KBM-7 (cell line): Measurements from ENCODE around the gene TM9SF2.
A peak's percentile ranks its signal among the peaks of the same experiment; 100 is the strongest.

Source experiments
- DNase-seq: peaks from one replicate; pipeline ENCODE4 v3.0.0-alpha.2; 2015
- in situ Hi-C: fragments of 300-500 bp; cut with MboI; formaldehyde crosslinking; loops from 2 replicates; pipeline ENCODE4 v1.14.3; 2020; ENCODE audit warnings: low sequenced_read_pairs, low pct_unique_long_range_greater_than_20kb, mixed read lengths

Gene TM9SF2

DNA sequence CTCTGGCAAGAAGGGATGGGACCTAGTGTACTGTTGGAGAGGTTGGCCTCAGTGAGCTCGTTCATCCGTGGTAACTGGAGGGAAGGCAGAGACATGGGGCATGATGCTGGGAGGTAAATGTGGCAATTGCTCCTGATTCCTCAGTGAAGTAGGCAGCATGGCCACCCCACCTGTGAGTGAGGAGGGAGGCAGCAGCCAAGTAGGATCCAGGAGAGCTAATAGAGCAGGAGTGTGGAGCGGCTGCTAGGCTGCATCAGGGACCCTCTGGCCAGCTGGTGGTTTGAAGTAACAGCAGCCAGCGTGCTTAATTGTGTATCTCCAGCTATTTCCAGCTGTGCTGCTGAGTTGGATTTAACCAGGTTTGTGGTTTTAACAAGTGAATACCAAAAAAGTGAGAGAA, 24.7 kb downstream of the TM9SF2 start:
- DNase-seq: no peak
- in situ Hi-C loops: no loop called here

DNA sequence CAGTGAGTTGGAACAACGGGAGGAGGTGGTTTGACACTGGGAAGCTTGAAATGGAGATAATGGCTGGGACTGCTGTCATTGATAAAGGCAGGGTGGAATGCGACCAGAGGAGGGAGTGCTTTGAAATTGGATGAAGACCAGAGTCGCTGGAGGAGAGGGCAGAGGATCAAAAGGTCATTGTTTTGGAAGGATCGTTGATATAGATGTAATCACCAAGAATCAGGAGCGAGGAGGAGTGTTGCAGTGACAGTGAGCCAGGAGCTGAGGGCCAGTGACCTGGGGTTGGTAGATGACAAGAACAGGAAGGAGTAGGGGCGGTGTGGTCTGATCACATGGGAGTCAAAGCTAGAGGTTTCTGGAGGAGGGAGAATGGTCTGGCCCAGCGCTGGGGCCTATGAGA, 25.3 kb downstream of the TM9SF2 start:
- in situ Hi-C loops: no loop called here
- no peak for DNase-seq

DNA sequence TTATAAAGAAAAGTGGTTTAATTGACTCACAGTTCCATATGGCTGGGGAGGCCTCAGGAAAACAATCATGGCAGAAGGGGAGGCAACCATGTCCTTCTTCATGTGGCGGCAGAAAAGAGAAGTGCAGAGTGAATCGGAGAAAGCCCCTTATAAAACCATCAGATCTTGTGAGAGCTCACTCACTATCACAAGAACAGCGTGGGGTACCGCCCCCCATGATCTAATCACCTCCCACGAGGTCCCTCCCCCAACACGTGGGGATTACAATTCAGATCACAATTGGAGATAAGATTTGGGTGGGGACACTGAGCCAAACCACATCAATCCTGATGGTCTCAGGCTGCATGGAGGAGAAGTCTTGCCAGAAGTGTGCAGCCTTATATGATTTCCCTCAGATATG, 26.0 kb downstream of the TM9SF2 start:
- in situ Hi-C loops: no loop called here
- DNase-seq: no peak

DNA sequence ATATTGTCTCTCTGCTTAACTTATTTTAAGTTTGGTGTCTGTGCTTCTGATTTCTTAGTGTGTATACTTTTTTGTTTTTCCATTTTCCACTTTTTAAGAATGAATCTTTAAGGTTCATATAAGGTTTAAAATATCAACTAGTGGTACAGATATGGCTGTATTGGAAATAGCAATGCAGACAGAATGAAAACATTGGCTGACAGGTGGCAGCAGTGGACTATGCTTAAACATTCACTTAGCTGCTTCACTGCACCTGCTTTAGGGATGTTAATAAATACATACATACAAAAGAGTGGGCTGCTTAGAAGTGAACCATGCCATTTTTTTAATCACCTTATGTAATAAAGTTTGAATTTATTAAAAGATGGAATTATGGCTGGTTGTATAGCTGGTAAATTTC, 27.3 kb downstream of the TM9SF2 start:
- in situ Hi-C loops: no loop called here
- peak; percentile 27 for DNase-seq

DNA sequence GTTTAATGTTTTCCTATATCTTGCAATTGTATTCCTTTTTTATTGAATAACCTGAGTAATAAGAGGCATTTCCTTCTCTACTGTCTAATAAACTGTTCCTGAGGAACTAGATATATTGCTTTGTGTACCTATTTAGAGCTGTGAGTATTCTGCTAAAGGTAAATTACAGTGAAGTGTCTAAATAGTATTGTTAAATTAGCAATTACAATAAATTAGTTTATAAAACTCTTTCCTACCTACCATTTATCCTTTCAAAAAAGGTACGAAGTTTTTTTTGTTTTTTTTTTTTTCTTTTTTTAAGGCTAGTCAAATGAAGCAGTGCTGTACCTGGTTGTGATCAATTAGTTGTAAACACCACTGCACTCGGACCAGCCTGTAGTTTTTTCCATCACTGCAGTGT, 34.8 kb downstream of the TM9SF2 start:
- in situ Hi-C loops: no loop called here
- no peak for DNase-seq

DNA sequence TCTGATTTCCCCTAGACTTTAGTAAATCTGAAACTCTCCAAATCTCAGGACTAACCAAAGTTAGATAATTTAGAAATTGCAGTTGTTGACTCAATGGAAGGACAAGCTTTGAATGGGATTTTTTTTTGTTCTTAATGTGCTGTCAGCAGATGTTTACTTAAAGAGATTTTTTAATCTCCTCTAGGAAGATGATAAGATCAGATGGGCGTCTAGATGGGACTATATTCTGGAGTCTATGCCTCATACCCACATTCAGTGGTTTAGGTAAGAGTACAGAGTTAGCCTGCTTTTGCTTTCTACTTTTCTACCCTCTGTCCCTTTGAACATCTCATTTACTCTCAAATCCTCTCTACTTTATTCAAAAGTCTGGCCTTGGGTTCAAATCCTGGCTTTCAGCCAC, 39.3 kb downstream of the TM9SF2 start:
- no peak for DNase-seq
- in situ Hi-C loops: no loop called here

DNA sequence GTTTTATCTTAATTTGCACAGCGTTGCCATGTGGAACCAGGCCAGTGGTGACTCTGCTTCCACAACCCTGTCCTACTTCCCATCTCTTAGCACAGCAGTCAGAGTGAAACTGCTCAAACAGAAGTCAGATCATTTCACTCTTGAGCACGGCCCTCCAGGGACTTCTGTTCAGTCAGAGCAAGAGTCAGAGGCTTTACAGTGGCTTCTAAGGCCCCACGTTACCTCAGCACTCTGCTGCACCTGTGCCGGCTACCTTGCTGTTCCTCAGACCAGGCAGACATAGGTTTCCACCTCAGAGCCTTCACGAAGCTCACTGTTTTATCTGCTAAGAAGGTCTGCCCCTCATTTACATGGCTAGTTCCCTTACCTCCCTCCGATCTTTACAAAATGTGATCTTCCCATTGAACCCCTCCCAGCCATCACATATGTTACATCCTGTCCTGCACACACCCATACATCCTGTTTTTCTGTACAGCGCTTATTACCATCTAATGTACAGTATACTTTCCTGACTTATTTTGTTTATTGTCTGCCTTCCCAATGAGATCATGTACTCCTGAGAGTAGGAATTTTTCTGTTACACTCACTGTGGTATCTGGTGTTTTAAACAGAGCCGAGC, 41.6 kb downstream of the TM9SF2 start:
- no peak for DNase-seq
- in situ Hi-C loops: no loop called here

DNA sequence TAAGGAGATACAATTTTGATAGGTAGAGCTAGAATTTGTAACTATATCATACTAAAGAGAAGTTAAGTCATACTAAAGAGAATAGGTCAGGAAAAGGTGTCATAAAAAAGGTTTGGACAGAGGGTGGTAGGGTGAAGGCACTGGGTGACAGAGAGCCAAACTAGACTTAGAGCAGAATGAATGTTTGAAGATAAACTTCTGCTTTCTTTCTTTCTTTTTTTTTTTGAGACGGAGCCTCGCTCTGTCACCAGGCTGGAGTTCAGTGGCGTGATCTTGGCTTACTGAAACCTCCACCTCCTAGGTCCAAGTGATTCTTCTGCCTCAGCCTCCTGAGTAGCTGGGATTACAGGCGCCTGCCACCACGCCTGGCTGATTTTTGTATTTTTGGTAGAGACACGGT, 44.1 kb downstream of the TM9SF2 start:
- no peak for DNase-seq
- in situ Hi-C loops: no loop called here

DNA sequence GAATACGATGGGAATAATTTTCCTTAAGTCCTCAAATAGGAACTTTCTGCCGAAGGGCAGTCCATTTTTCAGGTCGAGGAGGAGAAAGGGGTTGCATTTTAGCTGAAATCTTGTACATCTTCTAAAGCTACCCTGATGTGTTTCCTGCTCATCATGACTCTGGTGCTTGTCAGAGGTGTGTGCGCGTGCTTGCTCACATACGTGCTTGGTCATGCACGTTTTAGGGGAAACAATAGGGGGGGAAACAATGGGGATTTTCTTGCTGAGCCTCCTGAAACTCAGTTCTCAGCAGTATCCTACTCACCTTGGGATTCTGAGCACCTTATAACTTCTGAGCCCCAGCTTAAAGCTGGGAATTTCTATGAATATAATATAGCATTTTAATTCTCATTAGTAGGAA, 44.7 kb downstream of the TM9SF2 start:
- in situ Hi-C loops: no loop called here

DNA sequence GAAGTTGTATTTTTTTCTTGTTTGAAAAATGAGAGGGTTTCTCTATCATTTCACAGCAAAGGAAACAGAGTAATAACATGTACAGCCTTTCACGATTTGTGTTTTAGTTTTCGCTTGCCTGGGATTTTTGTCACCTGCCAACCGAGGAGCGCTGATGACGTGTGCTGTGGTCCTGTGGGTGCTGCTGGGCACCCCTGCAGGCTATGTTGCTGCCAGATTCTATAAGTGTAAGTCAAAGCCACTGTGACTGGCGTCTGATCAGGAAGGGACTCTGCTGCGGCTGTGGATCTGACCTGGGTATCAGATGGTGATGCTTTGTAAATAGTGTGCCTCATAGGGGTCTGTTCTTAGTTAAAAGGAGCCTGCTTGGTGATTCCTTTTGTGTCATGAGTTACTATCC, 45.6 kb downstream of the TM9SF2 start:
- in situ Hi-C loops: no loop called here
- no peak for DNase-seq

More for the DNA sequence above, 44.7 kb downstream of the TM9SF2 start:
- no peak for DNase-seq

DNA sequence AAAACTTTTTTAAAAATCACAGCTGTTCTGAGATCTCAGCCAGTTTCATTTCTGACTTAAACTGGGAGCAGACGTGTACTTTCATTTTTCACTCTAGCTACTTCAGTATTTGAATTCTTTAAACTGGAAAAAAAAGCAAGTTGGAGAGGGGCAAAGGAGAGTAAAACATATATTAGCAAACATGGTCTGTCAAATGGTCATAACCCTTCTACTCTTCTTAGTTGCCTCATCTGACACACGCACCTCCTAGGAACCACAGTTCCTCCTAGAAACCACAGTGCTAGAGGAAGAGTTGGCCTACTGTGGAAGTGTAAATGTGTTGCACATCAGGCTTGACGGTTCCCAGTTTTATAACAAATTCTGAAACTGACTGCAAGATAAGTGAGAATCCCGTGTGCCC, 47.2 kb downstream of the TM9SF2 start:
- in situ Hi-C loops: no loop called here
- DNase-seq: peak; percentile 9

DNA sequence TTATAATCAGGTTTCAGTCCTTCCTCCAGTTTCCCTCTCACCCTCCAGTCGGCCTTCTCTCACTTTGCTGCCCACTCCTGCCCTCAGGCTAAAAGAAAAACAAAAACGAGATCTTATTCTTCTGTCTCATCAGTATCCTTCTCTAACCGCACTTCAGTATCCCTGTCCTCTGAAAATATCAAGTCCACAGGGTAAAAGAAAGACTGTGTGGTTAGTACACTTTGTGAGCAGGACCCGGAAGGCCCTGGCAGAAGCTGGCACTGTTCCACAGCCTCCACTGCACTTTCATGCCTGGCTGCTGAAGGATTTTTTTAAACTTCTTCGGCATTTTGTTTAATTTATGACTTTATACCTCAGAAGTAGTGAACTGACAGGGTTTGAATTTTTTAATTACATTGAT, 51.8 kb downstream of the TM9SF2 start:
- DNase-seq: no peak
- in situ Hi-C loops: no loop called here

DNA sequence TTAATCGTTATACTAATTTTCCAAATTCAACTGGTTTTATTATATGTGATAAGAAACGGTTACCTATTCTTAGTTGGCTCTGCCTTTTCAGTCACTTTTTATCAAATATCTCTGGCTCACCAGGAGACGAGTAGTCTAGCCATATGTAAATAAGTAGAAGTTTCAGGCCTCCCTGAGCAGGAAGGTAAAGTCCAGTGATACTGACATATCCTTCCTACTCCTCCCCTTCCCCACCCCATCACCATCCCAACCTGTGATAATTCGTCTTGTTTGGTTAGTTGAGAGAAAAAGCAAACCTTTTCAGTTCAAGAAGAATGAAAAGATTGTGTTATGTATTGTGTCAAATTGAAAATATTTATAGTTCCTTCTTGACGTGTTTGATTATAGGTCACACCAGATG, 53.9 kb downstream of the TM9SF2 start:
- in situ Hi-C loops: no loop called here
- DNase-seq: no peak

DNA sequence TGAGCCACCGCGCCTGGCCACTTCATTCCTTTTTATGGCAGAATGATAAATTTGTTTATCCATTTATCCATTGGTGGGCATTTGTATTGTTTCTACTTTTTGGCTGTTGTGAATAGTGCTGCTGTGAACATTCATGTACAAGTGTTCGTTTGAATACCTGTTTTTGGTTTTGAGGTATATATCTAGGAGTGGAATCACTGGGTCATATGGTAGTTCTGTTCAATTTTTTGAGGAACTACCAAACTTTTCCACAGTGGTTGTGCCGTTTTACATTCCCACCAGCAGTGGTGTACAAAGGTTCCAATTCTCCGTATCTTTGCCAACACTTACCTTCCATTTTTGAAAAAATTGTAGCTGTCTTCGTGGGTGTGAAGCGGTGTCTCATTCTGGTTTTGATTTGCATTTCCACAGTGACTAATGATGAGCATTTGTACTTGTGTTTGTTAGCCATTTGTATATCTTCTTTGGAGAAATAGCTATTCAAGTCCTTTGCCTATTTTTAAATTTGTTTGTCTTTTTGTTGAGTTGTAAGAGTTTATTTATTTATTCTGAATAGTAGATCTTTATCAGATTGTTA, 55.7 kb downstream of the TM9SF2 start:
- in situ Hi-C loops: no loop called here

DNA sequence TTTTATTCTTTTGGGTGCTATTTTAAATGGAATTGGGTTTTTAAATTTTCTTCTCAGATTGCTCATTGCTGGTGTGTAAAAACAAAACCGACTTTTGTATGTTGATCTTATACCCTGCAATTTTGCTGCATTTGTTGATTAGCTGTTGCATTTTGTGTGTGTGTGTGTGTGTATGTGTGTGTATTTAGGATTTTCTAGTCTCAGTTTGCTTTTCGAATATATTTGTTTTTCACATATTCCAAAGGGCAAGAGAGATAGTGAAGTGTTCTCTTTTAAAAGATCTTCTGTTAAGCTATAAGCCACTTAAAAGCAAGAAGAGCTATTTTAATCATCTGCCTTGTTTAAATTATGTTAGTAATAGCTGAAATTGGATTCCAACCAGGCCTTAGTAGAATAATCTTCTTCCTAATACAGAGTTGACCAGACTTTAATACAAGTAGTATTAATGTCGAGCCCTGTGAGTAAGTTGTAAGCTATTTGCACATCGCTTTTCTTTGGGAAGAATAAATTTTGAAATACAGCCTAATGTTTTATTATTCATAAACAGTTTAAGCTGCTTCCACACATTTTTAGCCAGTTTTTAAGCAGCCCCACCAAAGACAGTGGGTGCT, 57.4 kb downstream of the TM9SF2 start:
- in situ Hi-C loops: no loop called here
- DNase-seq: no peak

More for the DNA sequence above, 55.7 kb downstream of the TM9SF2 start:
- DNase-seq: no peak

DNA sequence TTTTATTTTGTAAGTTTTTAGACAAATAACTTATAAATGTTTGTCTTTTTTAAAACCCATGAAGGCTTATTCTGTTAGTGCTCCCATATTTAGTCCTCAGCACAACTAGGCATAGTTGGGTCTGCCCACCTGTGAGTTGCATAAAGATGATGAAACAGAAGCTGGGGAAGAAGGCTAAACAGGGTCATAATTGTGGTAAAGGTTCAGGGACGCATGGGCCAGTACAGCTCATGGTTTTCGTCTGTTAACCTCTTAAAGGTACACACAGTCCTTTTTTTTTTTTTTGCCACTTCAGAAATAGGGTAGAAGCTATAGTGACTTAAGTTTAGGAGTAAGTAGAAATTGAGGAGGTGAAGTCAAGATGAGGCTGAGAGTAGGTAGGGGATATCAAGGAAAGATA, 58.3 kb downstream of the TM9SF2 start:
- in situ Hi-C loops: no loop called here
- no peak for DNase-seq

DNA sequence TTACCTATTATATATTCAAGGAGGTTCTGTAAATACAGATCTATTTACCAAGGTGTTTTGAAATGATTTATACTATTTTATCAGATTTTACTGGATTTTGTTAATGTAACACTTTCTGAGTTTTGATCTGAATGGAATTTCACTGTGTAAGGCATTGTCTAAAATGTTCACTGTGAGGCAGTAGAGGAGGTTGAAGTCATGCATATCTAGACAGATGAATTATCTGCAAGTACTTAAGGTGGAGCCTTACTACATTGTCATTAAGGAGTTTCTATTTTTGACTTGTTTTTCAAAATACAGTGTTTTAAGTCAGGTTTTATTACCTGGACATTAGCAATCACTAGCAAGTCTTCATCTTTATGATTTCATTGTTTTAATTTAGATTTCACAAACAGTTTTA, 62.1 kb downstream of the TM9SF2 start:
- in situ Hi-C loops: no loop called here
- DNase-seq: no peak

DNA sequence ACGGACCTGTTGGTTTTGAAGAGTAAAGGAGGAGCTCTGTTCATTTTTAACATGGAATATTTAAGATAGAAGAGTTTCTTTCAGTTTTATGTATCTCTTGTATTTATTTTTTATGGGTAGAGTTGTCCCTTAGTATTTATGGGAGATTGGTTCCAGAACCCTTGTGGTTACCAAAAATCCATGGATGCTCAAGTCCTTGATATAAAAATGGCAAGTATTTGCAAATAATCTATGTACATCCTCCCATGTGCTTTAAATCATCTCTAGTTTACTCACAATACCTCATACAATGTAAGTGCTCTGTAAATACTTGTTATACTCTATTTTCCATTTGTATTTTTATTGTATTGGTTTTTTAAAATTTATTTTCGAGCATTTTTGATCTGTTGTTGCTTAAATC, 63.1 kb downstream of the TM9SF2 start:
- no peak for DNase-seq
- in situ Hi-C loops: no loop called here

DNA sequence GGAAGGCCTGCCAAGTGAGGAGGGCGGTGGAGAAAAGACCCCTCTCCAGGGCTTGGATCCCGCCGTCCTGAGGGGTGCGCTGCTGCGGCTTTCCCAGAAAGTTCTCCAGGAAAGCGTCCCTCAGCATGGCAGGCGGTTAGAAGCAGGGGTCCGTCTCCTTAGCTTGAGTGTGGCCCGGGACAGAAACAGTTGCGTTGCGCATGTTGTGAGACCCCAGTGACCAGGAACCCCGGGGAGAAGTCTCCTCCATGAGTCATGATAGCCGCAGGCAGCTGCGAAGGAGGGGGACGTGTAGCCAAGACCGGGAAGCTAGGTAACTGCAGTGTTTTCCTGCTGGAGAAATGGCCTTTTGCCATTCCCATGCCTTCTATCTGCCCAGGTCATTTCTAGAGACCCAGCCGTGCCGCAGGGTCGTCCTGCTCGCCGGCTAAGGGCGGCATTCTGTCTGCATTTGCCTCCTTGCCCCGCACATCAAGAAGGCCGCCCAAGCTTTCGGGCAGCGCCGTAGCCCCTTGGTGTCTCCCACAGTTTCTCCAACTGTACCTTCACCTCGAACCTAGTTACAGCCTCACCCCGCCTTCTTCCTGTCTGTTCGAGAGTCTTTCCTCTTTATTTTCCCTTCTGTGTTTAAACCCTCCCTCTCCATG, 64.3 kb downstream of the TM9SF2 start:
- no peak for DNase-seq
- in situ Hi-C loops: no loop called here
